ENCODE measurements around the gene NPAS3.

NPAS3 gene

DNA sequence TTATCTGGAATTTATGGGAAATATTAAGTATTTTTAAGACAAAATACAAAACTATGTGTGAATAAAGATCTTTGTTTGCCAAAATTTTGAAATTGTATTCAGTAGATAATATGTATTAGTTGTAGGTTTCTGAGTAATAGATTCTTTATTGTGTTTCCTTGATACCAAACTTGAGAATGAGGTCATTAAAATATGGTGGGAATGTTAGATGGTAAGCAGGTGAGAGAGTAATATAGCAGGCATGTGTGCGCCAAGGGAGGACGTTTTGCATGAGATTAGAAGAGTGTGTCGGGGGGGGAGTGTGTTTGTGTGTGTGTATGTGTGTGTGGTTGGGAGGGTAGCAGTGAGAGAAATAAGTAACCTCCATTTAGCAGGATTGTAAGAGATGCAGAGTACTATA, 376.5 kb downstream of the NPAS3 start:
- Histone ChIP-seq H3K36me3 (ENCODE audit: control insufficient read depth in 5 of 5, insufficient read depth in 5 of 5, low read length in 5 of 5) (no peaks in the 10 kb centered on the region), H3K4me3 (ENCODE audit: low read depth in 1 of 5, low read length in 5 of 5) (no peak overlapping the region), H3K9me3 (ENCODE audit: control insufficient read depth in 5 of 5, low read length in 5 of 5) (peaks cover 0 to 3% (median 0%) of the 10 kb centered on the region in 5 donors), H3K27ac (ENCODE audit: low read depth, low read length) (no peak overlapping the region), H3K4me1 (ENCODE audit: control insufficient read depth in 5 of 5, insufficient read depth in 5 of 5, low read length in 5 of 5) (peaks cover 0 to 13% (median 3%) of the 10 kb centered on the region in 5 donors), H3K9ac (ENCODE audit: low read length in 5 of 5) (no peak overlapping the region), H3K27me3 (ENCODE audit: control insufficient read depth in 5 of 5, insufficient read depth in 4 of 5, low read length in 5 of 5) (no peaks in the 10 kb centered on the region)

DNA sequence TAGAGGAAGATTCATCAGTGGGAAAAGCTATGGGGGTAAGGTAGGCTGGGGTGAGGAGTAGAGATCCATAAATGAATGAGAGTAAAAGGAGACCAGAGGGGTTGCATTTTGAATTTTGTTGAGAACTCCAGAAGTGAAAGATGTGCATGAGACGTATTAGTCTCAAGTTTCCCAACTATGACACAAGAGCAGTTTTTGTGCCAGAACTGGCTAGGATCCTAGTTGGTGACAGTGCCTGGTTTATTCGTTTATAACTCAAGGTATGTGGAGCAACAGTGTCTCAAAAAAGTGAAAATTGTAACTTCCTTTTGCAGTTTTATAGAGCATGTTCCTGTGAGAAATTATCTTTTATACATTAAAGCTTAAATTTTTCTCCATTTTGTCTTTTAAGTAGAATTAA, 377.0 kb downstream of the NPAS3 start:
- H3K4me1 ChIP-seq (ENCODE audit: control insufficient read depth in 5 of 5, insufficient read depth in 5 of 5, low read length in 5 of 5), result peaks cover 0 to 13% (median 3%) of the 10 kb centered on the region in 5 donors

DNA sequence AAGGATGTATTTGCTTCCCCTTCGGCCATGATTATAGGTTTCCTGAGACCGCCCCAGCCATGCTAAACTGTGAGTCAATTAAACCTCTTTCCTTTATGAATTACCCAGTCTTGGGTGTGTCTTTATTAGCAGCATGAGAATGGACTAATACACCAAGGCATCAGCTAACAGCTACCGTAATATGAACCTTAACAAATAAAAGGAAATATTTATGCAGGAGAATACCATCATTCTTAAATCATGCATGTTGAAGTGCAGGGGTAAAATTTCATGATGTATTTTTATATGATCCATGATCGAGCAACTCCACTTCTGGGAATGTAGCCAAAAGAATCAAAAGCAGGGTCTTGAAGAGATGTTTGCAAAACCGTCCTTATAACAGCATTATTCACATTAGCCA, 379.0 kb downstream of the NPAS3 start:
- Histone ChIP-seq H3K9me3 (ENCODE audit: control insufficient read depth in 5 of 5, low read length in 5 of 5) (peaks cover 0 to 3% (median 0%) of the 10 kb centered on the region in 5 donors), H3K27me3 (ENCODE audit: control insufficient read depth in 5 of 5, insufficient read depth in 4 of 5, low read length in 5 of 5) (no peaks in the 10 kb centered on the region), H3K4me3 (ENCODE audit: low read depth in 1 of 5, low read length in 5 of 5) (no peak overlapping the region), H3K27ac (ENCODE audit: low read depth, low read length) (no peak overlapping the region), H3K36me3 (ENCODE audit: control insufficient read depth in 5 of 5, insufficient read depth in 5 of 5, low read length in 5 of 5) (no peaks in the 10 kb centered on the region), H3K9ac (ENCODE audit: low read length in 5 of 5) (no peak overlapping the region), H3K4me1 (ENCODE audit: control insufficient read depth in 5 of 5, insufficient read depth in 5 of 5, low read length in 5 of 5) (peaks cover 0 to 13% (median 3%) of the 10 kb centered on the region in 5 donors)

More for the DNA sequence above, 377.0 kb downstream of the NPAS3 start:
- Histone ChIP-seq H3K9ac (ENCODE audit: low read length in 5 of 5) (no peak overlapping the region), H3K9me3 (ENCODE audit: control insufficient read depth in 5 of 5, low read length in 5 of 5) (peaks cover 0 to 3% (median 0%) of the 10 kb centered on the region in 5 donors), H3K36me3 (ENCODE audit: control insufficient read depth in 5 of 5, insufficient read depth in 5 of 5, low read length in 5 of 5) (no peaks in the 10 kb centered on the region), H3K4me3 (ENCODE audit: low read depth in 1 of 5, low read length in 5 of 5) (no peak overlapping the region), H3K27me3 (ENCODE audit: control insufficient read depth in 5 of 5, insufficient read depth in 4 of 5, low read length in 5 of 5) (no peaks in the 10 kb centered on the region), H3K27ac (ENCODE audit: low read depth, low read length) (no peak overlapping the region)

DNA sequence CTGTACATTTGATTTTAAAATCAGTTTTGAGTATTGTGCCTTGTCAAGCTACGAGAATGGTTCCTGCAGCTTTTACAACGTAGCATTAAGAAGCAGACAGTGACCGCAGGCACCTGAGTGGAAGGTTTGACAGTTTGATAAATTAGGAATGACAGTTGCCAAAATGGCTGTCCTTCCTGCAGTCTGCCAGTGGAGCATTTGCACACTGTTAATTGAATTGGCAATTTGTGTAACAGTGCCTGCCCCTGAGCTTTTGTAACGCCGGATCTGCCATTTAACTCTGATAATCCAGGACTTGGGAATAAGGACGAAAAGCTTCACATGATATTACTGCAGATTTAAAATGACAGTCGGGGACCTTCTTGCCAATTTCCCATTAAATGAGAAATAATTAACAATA, 385.3 kb downstream of the NPAS3 start:
- no peak overlapping the region for H3K4me3 ChIP-seq (ENCODE audit: low read depth in 1 of 5, low read length in 5 of 5)
- H3K27me3 ChIP-seq (ENCODE audit: control insufficient read depth in 5 of 5, insufficient read depth in 4 of 5, low read length in 5 of 5), result no peaks in the 10 kb centered on the region
- no peak overlapping the region for H3K9ac ChIP-seq (ENCODE audit: low read length in 5 of 5)
- no peak overlapping the region for H3K27ac ChIP-seq (ENCODE audit: low read depth, low read length)
- H3K9me3 ChIP-seq (ENCODE audit: control insufficient read depth in 5 of 5, low read length in 5 of 5), result no peaks in the 10 kb centered on the region
- peaks cover 0 to 9% (median 0%) of the 10 kb centered on the region in 5 donors for H3K4me1 ChIP-seq (ENCODE audit: control insufficient read depth in 5 of 5, insufficient read depth in 5 of 5, low read length in 5 of 5)
- no peaks in the 10 kb centered on the region for H3K36me3 ChIP-seq (ENCODE audit: control insufficient read depth in 5 of 5, insufficient read depth in 5 of 5, low read length in 5 of 5)

DNA sequence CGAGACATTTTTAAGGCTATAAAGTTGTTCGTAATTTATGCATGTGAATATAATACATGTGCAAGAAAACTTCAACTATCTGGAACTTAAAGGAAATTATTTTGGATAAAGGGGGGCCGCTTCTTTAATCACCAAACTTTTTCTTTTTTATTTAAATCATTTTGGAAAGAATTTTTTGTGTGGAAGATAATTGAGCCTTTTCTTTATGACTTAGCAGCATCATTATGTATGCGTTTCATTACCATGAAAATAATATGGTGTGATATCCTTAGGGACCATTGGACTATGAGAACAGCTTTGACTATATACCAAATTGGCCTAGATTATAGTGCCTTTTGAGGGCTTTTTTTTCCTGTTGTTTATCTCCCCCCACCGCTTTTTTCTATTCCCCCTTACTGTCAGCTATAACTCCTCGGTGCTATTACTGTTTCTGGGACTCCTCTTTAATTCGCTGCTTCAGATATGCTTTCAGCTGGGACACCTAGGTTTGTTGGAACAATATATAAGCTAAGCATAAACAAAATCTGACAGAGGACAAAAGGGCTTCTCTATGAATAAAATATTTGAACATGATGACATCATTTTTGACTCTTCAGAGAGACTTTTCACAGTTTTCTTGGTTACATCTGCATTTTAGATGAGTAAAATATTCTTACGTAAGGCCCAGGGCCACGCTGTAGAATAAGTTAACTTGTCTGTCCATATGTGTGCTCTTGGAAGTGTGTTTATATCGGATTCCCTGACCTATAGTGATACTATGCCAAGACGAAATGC, 392.7 kb downstream of the NPAS3 start:
- Histone ChIP-seq H3K27ac (ENCODE audit: low read depth, low read length) (no peak overlapping the region), H3K36me3 (ENCODE audit: control insufficient read depth in 5 of 5, insufficient read depth in 5 of 5, low read length in 5 of 5) (no peaks in the 10 kb centered on the region), H3K9me3 (ENCODE audit: control insufficient read depth in 5 of 5, low read length in 5 of 5) (peaks cover 0 to 8% (median 4%) of the 10 kb centered on the region in 5 donors), H3K4me1 (ENCODE audit: control insufficient read depth in 5 of 5, insufficient read depth in 5 of 5, low read length in 5 of 5) (no peaks in the 10 kb centered on the region), H3K9ac (ENCODE audit: low read length in 5 of 5) (no peak overlapping the region), H3K27me3 (ENCODE audit: control insufficient read depth in 5 of 5, insufficient read depth in 4 of 5, low read length in 5 of 5) (no peaks in the 10 kb centered on the region), H3K4me3 (ENCODE audit: low read depth in 1 of 5, low read length in 5 of 5) (no peak overlapping the region)

DNA sequence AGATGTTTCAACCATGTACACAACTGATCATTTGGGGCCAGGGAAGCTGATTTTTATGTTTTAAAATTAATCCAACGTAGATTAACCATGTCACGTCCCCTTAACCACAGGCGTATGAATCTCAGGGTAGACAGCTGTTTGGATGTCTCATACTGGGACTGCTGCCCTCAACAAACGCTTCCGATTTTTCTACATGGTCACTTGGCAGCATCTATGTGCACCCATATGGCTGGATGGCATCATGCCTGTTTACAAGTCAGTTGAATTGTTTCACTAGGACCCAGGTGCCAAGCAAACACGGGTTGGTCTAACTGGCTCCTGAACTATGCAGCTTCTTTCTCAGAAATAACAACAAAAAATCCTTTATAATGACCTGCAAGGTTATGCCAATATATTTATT, 393.8 kb downstream of the NPAS3 start:
- Histone ChIP-seq H3K9ac (ENCODE audit: low read length in 5 of 5) (no peak overlapping the region), H3K9me3 (ENCODE audit: control insufficient read depth in 5 of 5, low read length in 5 of 5) (peaks cover 2 to 17% (median 6%) of the 10 kb centered on the region in 5 donors), H3K4me3 (ENCODE audit: low read depth in 1 of 5, low read length in 5 of 5) (no peak overlapping the region), H3K27me3 (ENCODE audit: control insufficient read depth in 5 of 5, insufficient read depth in 4 of 5, low read length in 5 of 5) (no peaks in the 10 kb centered on the region), H3K36me3 (ENCODE audit: control insufficient read depth in 5 of 5, insufficient read depth in 5 of 5, low read length in 5 of 5) (no peaks in the 10 kb centered on the region), H3K4me1 (ENCODE audit: control insufficient read depth in 5 of 5, insufficient read depth in 5 of 5, low read length in 5 of 5) (no peaks in the 10 kb centered on the region), H3K27ac (ENCODE audit: low read depth, low read length) (no peak overlapping the region)

DNA sequence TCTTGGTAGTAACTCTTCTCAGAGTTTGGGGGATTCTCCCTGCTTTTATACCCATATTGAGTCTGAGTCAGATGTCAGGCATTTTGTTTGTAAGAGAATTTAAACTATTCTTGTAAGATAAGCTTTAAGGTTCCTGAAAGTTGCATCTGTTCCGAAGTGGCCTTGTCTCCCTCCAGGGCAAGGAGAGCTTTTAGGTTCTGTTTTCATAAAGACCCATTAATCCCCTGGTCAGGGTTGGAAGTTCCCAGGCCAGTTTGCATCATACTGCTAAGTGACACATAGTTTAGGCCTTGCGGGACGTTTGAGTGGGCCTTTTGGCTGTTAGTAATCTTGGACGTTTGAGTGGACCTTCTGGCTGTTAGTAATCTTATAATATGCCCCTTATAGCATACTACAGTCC, 396.7 kb downstream of the NPAS3 start:
- Histone ChIP-seq H3K4me3 (ENCODE audit: low read depth in 1 of 5, low read length in 5 of 5) (no peak overlapping the region), H3K9ac (ENCODE audit: low read length in 5 of 5) (no peak overlapping the region), H3K36me3 (ENCODE audit: control insufficient read depth in 5 of 5, insufficient read depth in 5 of 5, low read length in 5 of 5) (no peaks in the 10 kb centered on the region), H3K9me3 (ENCODE audit: control insufficient read depth in 5 of 5, low read length in 5 of 5) (peaks cover 2 to 20% (median 6%) of the 10 kb centered on the region in 5 donors), H3K27ac (ENCODE audit: low read depth, low read length) (no peak overlapping the region), H3K4me1 (ENCODE audit: control insufficient read depth in 5 of 5, insufficient read depth in 5 of 5, low read length in 5 of 5) (no peaks in the 10 kb centered on the region), H3K27me3 (ENCODE audit: control insufficient read depth in 5 of 5, insufficient read depth in 4 of 5, low read length in 5 of 5) (no peaks in the 10 kb centered on the region)

DNA sequence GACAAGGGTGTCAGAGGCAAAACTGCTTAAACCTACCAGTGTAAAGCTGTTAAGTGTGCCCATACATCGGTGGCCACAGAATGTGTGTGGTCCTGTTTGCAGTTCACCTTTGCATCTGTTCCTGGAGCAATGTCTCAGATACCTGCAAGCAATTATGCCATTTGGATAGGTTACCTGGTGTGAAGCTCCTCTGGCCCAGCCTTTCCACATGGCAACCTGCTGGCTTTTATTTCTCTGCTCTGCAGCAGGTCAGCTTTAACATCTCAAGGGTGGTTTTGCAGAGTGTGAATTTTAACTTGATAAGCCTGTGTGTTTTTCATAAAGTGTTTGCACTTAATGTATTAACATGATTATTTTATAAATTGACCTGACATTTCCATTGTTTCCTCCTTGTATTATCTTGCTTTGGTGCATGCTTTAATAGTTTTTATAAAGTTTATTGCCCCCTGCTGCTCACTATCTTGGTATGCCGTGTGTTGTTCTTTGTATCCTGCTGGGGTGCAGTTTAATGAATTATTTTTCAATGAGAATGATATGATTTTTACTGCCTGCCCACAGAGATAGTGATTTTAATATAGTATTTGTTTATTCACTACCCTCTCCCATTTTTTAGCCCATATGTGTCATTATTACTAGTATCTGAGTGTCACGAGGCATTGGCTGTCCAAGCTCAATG, 403.8 kb downstream of the NPAS3 start:
- H3K9ac ChIP-seq (ENCODE audit: low read length in 5 of 5), result no peak overlapping the region
- no peaks in the 10 kb centered on the region for H3K27me3 ChIP-seq (ENCODE audit: control insufficient read depth in 5 of 5, insufficient read depth in 4 of 5, low read length in 5 of 5)
- no peaks in the 10 kb centered on the region for H3K36me3 ChIP-seq (ENCODE audit: control insufficient read depth in 5 of 5, insufficient read depth in 5 of 5, low read length in 5 of 5)
- H3K4me1 ChIP-seq (ENCODE audit: control insufficient read depth in 5 of 5, insufficient read depth in 5 of 5, low read length in 5 of 5), result no peaks in the 10 kb centered on the region
- H3K4me3 ChIP-seq (ENCODE audit: low read depth in 1 of 5, low read length in 5 of 5), result no peak overlapping the region
- H3K27ac ChIP-seq (ENCODE audit: low read depth, low read length), result no peak overlapping the region
- H3K9me3 ChIP-seq (ENCODE audit: control insufficient read depth in 5 of 5, low read length in 5 of 5), result peaks cover 0 to 3% (median 0%) of the 10 kb centered on the region in 5 donors

DNA sequence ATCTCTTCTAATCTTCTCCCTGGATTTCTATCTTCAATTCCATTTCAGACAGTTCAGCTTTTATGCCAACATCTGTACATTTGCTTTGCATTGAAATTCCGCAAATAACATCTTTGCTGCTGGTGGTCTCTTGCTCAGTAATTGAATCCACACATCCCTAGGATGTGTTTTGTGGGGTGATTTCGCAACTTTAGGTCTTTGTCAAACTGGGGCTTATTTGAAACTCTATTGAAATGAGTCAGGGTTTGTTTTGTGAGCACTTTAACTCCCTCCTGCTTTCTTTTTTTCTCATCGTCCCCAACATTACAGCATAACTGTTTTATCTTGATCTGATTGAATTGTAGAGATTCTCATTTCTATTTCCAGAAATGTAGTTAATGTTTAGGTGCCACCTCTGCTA, 404.3 kb downstream of the NPAS3 start:
- H3K4me1 ChIP-seq (ENCODE audit: control insufficient read depth in 5 of 5, insufficient read depth in 5 of 5, low read length in 5 of 5), result no peaks in the 10 kb centered on the region
- H3K4me3 ChIP-seq (ENCODE audit: low read depth in 1 of 5, low read length in 5 of 5), result no peak overlapping the region
- no peak overlapping the region for H3K9ac ChIP-seq (ENCODE audit: low read length in 5 of 5)
- no peaks in the 10 kb centered on the region for H3K27me3 ChIP-seq (ENCODE audit: control insufficient read depth in 5 of 5, insufficient read depth in 4 of 5, low read length in 5 of 5)
- H3K36me3 ChIP-seq (ENCODE audit: control insufficient read depth in 5 of 5, insufficient read depth in 5 of 5, low read length in 5 of 5), result no peaks in the 10 kb centered on the region
- H3K27ac ChIP-seq (ENCODE audit: low read depth, low read length), result no peak overlapping the region
- peaks cover 0 to 2% (median 0%) of the 10 kb centered on the region in 5 donors for H3K9me3 ChIP-seq (ENCODE audit: control insufficient read depth in 5 of 5, low read length in 5 of 5)

DNA sequence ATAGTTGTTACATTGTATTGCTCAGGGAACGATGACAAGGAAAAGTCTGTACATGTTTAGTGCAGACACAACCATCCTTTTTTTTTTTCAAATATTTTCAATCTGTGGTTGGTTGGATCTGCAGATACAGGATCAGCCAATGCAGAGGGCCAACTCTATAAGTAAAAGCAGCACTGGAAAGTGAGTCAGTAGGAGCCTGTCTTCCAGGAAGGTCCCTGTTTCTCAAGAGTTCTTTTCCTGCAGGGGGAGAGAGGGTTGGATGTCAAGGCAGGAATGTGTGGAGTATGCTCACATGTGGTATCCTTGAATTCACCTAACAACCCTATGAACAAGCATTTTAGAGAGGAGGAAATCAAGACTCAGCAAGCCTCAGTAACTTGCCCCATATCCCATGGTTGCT, 409.1 kb downstream of the NPAS3 start:
- no peaks in the 10 kb centered on the region for H3K36me3 ChIP-seq (ENCODE audit: control insufficient read depth in 5 of 5, insufficient read depth in 5 of 5, low read length in 5 of 5)
- peaks cover 0 to 5% (median 0%) of the 10 kb centered on the region in 5 donors for H3K4me1 ChIP-seq (ENCODE audit: control insufficient read depth in 5 of 5, insufficient read depth in 5 of 5, low read length in 5 of 5)
- H3K9me3 ChIP-seq (ENCODE audit: control insufficient read depth in 5 of 5, low read length in 5 of 5), result no peaks in the 10 kb centered on the region
- no peak overlapping the region for H3K4me3 ChIP-seq (ENCODE audit: low read depth in 1 of 5, low read length in 5 of 5)
- no peaks in the 10 kb centered on the region for H3K27me3 ChIP-seq (ENCODE audit: control insufficient read depth in 5 of 5, insufficient read depth in 4 of 5, low read length in 5 of 5)
- H3K27ac ChIP-seq (ENCODE audit: low read depth, low read length), result no peak overlapping the region
- H3K9ac ChIP-seq (ENCODE audit: low read length in 5 of 5), result no peak overlapping the region
